Measurements from ENCODE around the gene SF3B5. TPM values are rescaled to one million over a fixed set of nuclear protein-coding genes. Genes with fewer than 3 reads are reported as not detected.

Gene SF3B5
- polyA plus RNA-seq, 3 donors = 271 to 445 (median 355) TPM

GRCh38 chr6:144055121-144055931 is 40.0 kb downstream of the SF3B5 start:
- H4K20me1 ChIP-seq (ENCODE audit: insufficient read depth, low read length) = no peaks in the 10 kb centered on the region
- H3K27me3 Mint-ChIP-seq (ENCODE audit: low read depth in 3 of 3) = peaks cover 0 to 2% (median 0%) of the 10 kb centered on the region in 3 donors
- WGBS (ENCODE audit: insufficient coverage) = 7% methylated on average over 3 of the region's 6 CpGs
- H3K36me3 Mint-ChIP-seq = peaks cover 0 to 4% of the 10 kb centered on the region in 2 donors
- H3K4me1 ChIP-seq (ENCODE audit: control insufficient read depth in 1 of 2, insufficient read depth in 2 of 2, low read length in 2 of 2) = peaks cover 9 to 19% of the 10 kb centered on the region in 2 donors
- peak overlapping the region; percentile 6 to 59 (median 37) for H3K4me3 ChIP-seq (replicated peaks in 1 of 3; ENCODE audit: low read depth in 2 of 3, low read length in 3 of 3)
- peak; percentile 23 to 39 (median 27) for DNase-seq
- H3K27ac Mint-ChIP-seq = peak overlapping the region; percentile 7 to 93 (median 72)
- H3K4me3 Mint-ChIP-seq = peak overlapping the region; percentile 58 to 84
- H3K27me3 ChIP-seq (ENCODE audit: control insufficient read depth in 2 of 2, insufficient read depth in 2 of 2, low read length in 2 of 2) = no peaks in the 10 kb centered on the region
- H3K36me3 ChIP-seq (replicated peaks in 1 of 2; ENCODE audit: control insufficient read depth in 1 of 2, insufficient read depth in 2 of 2, low read length in 2 of 2) = no peaks in the 10 kb centered on the region
- H3K79me2 ChIP-seq (ENCODE audit: insufficient read depth, low read length) = peaks cover 47% of the 10 kb centered on the region
- peaks cover 0 to 5% (median 0%) of the 10 kb centered on the region in 7 donors for H3K9me3 Mint-ChIP-seq
- H3K27ac ChIP-seq (ENCODE audit: low read depth in 1 of 2, low read length in 2 of 2) = peak overlapping the region in 1 of 2 donors; percentile 86
- no peak overlapping the region for H3K9ac ChIP-seq (ENCODE audit: insufficient read depth, low read length, poor library complexity, severe bottlenecking)
- H3K9me3 ChIP-seq (replicated peaks in 1 of 2; ENCODE audit: control insufficient read depth in 1 of 2, insufficient read depth in 1 of 2, low read length in 2 of 2) = no peaks in the 10 kb centered on the region
- intact Hi-C loops (cut with micrococcal nuclease) = no loop called here
- H2AFZ ChIP-seq (ENCODE audit: insufficient read depth, low read depth, low read length, poor library complexity, severe bottlenecking) = peak overlapping the region; percentile 35
- H3K4me2 ChIP-seq (replicated peaks; ENCODE audit: extremely low read depth, low read length, poor library complexity, severe bottlenecking) = peak overlapping the region; percentile 63
- H3K4me1 Mint-ChIP-seq = peaks cover 28% of the 10 kb centered on the region
- no peak for TF ChIP-seq CTCF (IDR thresholded peaks at IDR 0.05)

- 40% methylated on average over 2 of the region's 3 CpGs for WGBS (ENCODE audit: insufficient coverage)
Measured at GRCh38 chr6:144053601-144054000, 41.8 kb downstream of the SF3B5 start.

More at GRCh38 chr6:144053601-144054000, 41.8 kb downstream of the SF3B5 start:
- Histone ChIP-seq H3K4me3 (replicated peaks in 1 of 3; ENCODE audit: low read depth in 2 of 3, low read length in 3 of 3) (no peak overlapping the region), H3K27me3 (ENCODE audit: control insufficient read depth in 2 of 2, insufficient read depth in 2 of 2, low read length in 2 of 2) (no peaks in the 10 kb centered on the region), H3K9ac (ENCODE audit: insufficient read depth, low read length, poor library complexity, severe bottlenecking) (no peak overlapping the region), H3K4me1 (ENCODE audit: control insufficient read depth in 1 of 2, insufficient read depth in 2 of 2, low read length in 2 of 2) (peaks cover 9 to 19% of the 10 kb centered on the region in 2 donors), H3K36me3 (replicated peaks in 1 of 2; ENCODE audit: control insufficient read depth in 1 of 2, insufficient read depth in 2 of 2, low read length in 2 of 2) (no peaks in the 10 kb centered on the region), H3K27ac (ENCODE audit: low read depth in 1 of 2, low read length in 2 of 2) (no peak overlapping the region), H4K20me1 (ENCODE audit: insufficient read depth, low read length) (no peaks in the 10 kb centered on the region), H3K9me3 (replicated peaks in 1 of 2; ENCODE audit: control insufficient read depth in 1 of 2, insufficient read depth in 1 of 2, low read length in 2 of 2) (peaks cover 0 to under 1% of the 10 kb centered on the region in 2 donors), H2AFZ (ENCODE audit: insufficient read depth, low read depth, low read length, poor library complexity, severe bottlenecking) (no peak overlapping the region), H3K79me2 (ENCODE audit: insufficient read depth, low read length) (peaks cover 33% of the 10 kb centered on the region), H3K4me2 (replicated peaks; ENCODE audit: extremely low read depth, low read length, poor library complexity, severe bottlenecking) (no peak overlapping the region)
- H3K36me3 Mint-ChIP-seq = peaks cover 2 to 9% of the 10 kb centered on the region in 2 donors
- intact Hi-C loops (cut with micrococcal nuclease) = no loop called here
- no peak for DNase-seq
- TF ChIP-seq CTCF (IDR thresholded peaks at IDR 0.05) = no peak
- H3K27me3 Mint-ChIP-seq (ENCODE audit: low read depth in 3 of 3) = peaks cover 0 to 2% (median 0%) of the 10 kb centered on the region in 3 donors
- H3K4me3 Mint-ChIP-seq = no peak overlapping the region
- H3K4me1 Mint-ChIP-seq = peaks cover 34% of the 10 kb centered on the region
- no peak overlapping the region for H3K27ac Mint-ChIP-seq
- peaks cover 4 to 14% (median 12%) of the 10 kb centered on the region in 7 donors for H3K9me3 Mint-ChIP-seq

All from CD14-positive monocyte (primary cell).